Fibroblast of lung (primary cell): ENCODE data around the gene LRRFIP1.
A peak's percentile ranks its signal among the peaks of the same experiment; 100 is the strongest.

ENCODE experiments used
- EZH2 ChIP-seq: IDR thresholded peaks from 2 replicates; pipeline ENCODE4 v1.5.1; 2012; ENCODE audit warnings: low read length, control low read depth, mild to moderate bottlenecking; ENCODE audit errors: missing control alignments
- TF ChIP-seq, protein P1 (sequence below), 2 donors: IDR thresholded peaks in 1 of 2; conservative IDR thresholded peaks in 1 of 2; 1 replicate in 1 of 2; 2 replicates in 1 of 2; pipeline ENCODE4 v1.5.1; 2011 to 2012; ENCODE audit warnings: low read length in 2 of 2, control low read depth in 1 of 2, inconsistent platforms in 1 of 2, low read depth in 1 of 2, mild to moderate bottlenecking in 1 of 2

DNA sequence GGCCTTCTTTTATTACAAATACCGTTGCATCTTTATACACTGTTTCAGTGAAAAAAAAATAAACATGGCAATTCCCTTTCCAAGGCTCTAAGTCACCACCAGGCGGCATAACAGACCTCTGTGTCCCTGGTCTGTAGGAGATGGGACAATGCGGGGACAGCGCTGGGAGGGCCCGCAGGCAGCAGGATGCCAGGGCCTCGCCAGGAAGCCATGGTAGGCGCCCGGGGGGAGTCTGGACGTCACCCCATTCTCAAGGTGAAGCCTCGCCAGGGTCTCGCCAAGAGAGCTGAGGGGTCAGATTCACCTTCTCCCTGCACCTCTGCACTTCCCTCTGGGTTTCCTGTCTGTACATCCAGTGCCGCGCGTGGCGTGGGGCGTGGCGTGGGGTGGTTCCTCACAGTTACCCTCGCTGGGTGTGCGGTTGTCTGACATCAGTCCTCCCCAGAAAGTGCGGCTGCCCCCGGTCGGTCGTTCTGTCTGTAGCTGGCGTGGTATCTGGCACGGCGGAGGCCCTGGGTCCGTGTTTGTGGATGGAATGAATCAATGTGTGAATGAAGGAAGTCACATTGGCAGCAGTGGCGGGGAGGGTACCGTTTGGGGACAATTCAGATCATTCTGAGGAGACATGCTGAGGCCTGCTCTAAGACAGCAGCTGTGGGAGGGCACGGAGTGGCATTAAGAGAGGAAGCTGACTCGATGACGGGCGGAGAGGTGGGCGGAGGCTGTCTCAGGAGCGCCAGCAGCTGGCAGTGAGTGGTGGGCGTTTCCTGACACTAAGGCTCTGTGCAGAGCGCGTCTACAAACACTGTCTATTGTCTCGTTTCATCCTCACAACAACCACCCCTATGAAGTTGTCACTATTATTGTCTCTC lies 46.0 kb downstream of the LRRFIP1 start:
- TF ChIP-seq, protein P1, sequence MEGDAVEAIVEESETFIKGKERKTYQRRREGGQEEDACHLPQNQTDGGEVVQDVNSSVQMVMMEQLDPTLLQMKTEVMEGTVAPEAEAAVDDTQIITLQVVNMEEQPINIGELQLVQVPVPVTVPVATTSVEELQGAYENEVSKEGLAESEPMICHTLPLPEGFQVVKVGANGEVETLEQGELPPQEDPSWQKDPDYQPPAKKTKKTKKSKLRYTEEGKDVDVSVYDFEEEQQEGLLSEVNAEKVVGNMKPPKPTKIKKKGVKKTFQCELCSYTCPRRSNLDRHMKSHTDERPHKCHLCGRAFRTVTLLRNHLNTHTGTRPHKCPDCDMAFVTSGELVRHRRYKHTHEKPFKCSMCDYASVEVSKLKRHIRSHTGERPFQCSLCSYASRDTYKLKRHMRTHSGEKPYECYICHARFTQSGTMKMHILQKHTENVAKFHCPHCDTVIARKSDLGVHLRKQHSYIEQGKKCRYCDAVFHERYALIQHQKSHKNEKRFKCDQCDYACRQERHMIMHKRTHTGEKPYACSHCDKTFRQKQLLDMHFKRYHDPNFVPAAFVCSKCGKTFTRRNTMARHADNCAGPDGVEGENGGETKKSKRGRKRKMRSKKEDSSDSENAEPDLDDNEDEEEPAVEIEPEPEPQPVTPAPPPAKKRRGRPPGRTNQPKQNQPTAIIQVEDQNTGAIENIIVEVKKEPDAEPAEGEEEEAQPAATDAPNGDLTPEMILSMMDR (conservative IDR thresholded peaks at IDR 0.05 in 1 of 2, IDR thresholded peaks at IDR 0.05 in 1 of 2; ENCODE audit: low read depth in 1 of 2, low read length in 2 of 2): peak; percentile 37 to 72
- no peak for TF ChIP-seq EZH2
